Motor neuron (in vitro differentiated cells): ENCODE measurements around the gene FMN1. TPM values are rescaled to one million over a fixed set of nuclear protein-coding genes. Genes with fewer than 3 reads are reported as not detected.

ENCODE experiments used
- ATAC-seq, 8 experiments: fragments of 200-7000 bp; cut with Tn5 transposase; replicated peaks in 6 of 8; 2 replicates each; pipeline ENCODE4 v1.8.0; 2021; ENCODE audit warnings: mild to moderate bottlenecking in 8 of 8, moderate library complexity in 8 of 8
- H3K27ac ChIP-seq, 2 donors: fragments of 250-450 bp; sonication (Bioruptor Pico); 2 replicates each; pipeline ENCODE4 v1.9.0; 2021; ENCODE audit warnings: antibody characterized with exemption in 2 of 2, mild to moderate bottlenecking in 2 of 2, moderate library complexity in 1 of 2
- H3K4me1 ChIP-seq, 2 donors: fragments of 250-450 bp; sonication (Bioruptor Pico); replicated peaks in 1 of 2; 2 replicates each; pipeline ENCODE4 v1.6.1; 2021; ENCODE audit warnings: antibody characterized with exemption in 2 of 2, mild to moderate bottlenecking in 2 of 2, moderate library complexity in 1 of 2
- H3K4me3 ChIP-seq, 5 donors: fragments of 250-450 bp; sonication (Bioruptor Pico); 2 replicates each; pipeline ENCODE4 v1.9.0; 2021; ENCODE audit warnings: antibody characterized with exemption in 5 of 5, mild to moderate bottlenecking in 5 of 5, moderate library complexity in 4 of 5
- WGBS, 10 experiments: fragments of 450-650 bp; shearing (Covaris generic); methylation state at CpG; one replicate each; pipeline ENCODE4 v1.0.0; 2022; 5-methylcytosine and 5-hydroxymethylcytosine counted together
- in situ Hi-C, 9 experiments: fragments of 400-800 bp; cut with MboI; loops; one replicate each; pipeline ENCODE4 v1.15.0; 2021; ENCODE audit warnings: low sequenced_read_pairs in 9 of 9, low pct_unique_long_range_greater_than_20kb in 2 of 9; ENCODE audit not compliant: unreplicated experiment in 9 of 9
- total RNA-seq, 8 experiments: library from RNA; unstranded; fragments of 300-600 nt; gene quantifications; 2 replicates each; pipeline versions ENCODE4 v1.2.3 to v1.2.4, GENCODE V29; 2022

FMN1 gene
- total RNA-seq, 8 experiments from 2014 or later = 0.27 to 4.2 (median 2.0) TPM

DNA sequence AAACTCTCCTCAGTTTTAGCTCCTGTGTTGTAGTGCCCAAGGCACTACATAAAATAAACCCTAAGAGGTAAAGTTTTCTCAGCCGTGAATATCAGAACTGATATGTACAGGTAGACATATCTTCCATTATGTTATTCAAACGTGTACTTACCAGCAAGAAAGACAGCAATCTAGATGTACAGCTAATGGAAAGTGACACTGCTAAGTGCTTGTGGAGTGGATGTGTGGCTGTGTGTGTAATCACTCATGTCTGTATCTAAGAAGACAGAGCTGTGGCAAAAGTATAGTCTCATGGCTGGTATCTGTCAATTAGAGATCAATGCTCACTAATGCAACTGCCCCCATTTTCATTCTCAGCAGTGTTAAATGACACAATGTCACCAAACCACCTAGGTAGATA lies 101.3 kb downstream of the FMN1 start:
- WGBS, 10 experiments = 60 to 100% (median 90%) methylated on average over 2 of the region's 2 CpGs; no CpG with 5 or more reads in 3 of the 10 experiments
- Histone ChIP-seq H3K27ac (no peak overlapping the region), H3K4me3 (no peak overlapping the region), H3K4me1 (no peaks in the 10 kb centered on the region)
- no peak for ATAC-seq
- in situ Hi-C loops = loop anchor here in 3 of 9 experiments (25.0 kb wide), 3 partner anchors 119 to 619 kb away; no protein-coding TSS in a partner anchor

DNA sequence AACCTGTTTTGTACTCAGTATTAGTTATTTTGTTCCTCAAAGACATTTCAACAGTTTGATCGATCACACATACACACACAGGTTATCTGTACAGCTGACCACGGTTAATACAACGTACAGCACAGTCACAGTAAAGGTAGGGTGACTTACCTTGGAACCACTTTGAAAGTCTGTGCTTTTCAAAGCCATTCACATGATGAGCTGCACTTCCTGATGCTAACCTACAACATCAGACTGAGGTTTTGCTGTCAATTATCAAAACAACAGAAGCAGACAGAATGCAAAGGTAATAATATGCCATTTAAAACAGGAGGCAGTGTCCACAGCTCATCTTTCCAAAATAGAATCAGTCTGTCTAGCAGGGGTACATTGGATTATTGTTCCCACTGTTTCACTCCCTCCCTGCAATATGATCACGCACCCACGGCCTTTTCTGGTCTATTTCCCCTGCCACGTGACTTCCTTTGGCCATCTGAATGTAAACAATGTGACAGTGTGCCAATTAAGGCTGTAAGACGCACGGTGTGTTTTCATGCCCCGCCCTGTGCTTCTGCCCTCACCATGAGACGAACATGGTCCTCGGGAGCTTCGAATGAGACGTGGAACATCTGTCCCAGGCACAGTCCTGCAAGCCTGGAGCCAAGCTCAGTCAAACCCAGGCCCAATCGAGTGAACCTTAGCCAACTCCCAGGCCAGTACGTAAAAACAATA lies 102.4 kb downstream of the FMN1 start:
- no peak overlapping the region for H3K27ac ChIP-seq
- no peak for ATAC-seq
- WGBS, 10 experiments = 71 to 100% (median 90%) methylated on average over 1 to 11 of the region's 15 CpGs
- H3K4me1 ChIP-seq = no peaks in the 10 kb centered on the region
- no peak overlapping the region for H3K4me3 ChIP-seq
- in situ Hi-C loops = loop anchor here in 3 of 9 experiments (25.0 kb wide), 3 partner anchors 120 to 620 kb away; no protein-coding TSS in a partner anchor

DNA sequence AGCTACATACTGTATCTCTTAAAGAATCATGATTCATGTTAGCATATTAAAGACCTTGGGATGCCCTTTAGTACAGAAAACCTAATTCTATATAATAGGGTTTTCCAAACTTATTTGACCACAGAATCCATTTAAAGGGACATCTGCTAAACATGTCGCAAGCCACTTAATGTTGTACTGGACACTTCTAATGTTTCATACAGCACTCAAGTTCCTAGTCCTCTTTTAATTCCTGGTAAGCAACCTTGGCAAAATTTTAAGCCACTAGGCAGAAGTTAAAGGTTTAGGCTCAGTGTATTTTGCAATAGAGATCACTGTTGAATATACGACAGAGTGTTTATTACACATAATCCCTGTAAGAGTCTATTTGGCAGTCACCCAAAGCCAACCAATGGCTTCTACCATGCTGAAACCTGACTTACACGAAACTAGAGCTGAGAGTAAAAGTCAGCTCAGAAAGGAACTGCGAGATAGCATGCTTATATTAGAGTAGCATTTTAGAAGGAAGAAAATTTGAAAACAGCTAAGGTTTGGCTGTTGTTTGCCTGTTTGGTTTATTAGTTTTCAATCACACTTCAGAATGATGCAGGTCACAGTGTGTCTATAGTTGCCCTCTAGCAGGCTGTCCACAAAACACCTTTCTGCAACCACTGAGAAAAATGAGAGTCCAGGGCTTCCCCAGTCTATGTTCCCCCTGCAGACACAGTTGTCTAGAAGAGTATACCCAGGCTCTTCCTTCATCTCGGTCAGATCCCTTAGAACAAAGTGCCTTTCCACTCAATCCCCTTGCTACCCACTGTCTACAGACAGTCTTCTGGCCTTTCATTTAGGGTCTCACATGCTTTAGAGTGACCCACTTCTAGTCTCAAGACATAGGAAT lies 104.4 kb downstream of the FMN1 start:
- in situ Hi-C loops = loop anchor here in 4 of 9 experiments (10.0 to 25.0 kb wide), 5 partner anchors 45 to 622 kb away; no protein-coding TSS in a partner anchor
- 24 to 100% (median 91%) methylated on average over 1 to 5 of the region's 5 CpGs; no CpG with 5 or more reads in 1 of the 10 experiments for WGBS, 10 experiments
- peak in 1 of 8 experiments; percentile 45 for ATAC-seq
- no peak overlapping the region for H3K4me3 ChIP-seq
- no peak overlapping the region for H3K27ac ChIP-seq
- no peaks in the 10 kb centered on the region for H3K4me1 ChIP-seq

DNA sequence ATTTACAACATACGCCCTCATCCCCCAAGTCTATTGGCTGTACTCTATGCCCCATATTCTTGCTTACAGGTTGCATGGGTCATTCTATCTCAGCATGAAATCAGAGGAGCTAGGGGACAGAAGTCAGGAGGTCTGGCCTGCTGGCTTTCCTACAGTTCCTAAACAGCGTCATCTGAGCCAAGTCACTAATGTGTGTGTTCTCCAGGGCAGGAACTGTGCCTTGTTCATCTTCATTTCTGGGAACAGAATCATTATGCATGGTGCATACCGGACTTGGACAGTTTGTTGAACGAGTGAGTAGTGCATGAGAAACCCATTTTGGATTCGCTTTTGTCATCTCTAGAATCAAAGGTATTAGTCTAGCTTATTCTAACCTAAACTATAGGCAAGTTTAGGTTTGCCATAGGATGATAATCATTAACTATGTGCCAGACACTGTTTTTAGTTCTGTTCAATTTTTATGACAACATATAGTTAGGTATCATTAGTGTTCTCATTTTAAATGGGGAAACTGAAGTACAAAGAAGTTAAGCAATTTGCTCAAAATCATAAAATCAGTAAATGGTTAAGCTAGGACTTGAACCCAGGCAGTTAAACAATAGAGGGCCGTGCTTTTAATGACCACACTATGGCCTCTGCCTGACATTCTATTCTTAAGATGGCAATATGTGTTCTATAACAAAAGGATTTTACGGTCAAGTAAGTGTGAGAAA lies 105.2 kb downstream of the FMN1 start:
- Histone ChIP-seq H3K4me3 (no peak overlapping the region), H3K4me1 (no peaks in the 10 kb centered on the region), H3K27ac (no peak overlapping the region)
- peak in 2 of 8 experiments; percentile 59 to 86 for ATAC-seq
- WGBS, 10 experiments = 69 to 100% (median 80%) methylated on average over 1 to 6 of the region's 7 CpGs
- in situ Hi-C loops = loop anchor here in 4 of 9 experiments (10.0 to 25.0 kb wide), 5 partner anchors 45 to 623 kb away; no protein-coding TSS in a partner anchor

DNA sequence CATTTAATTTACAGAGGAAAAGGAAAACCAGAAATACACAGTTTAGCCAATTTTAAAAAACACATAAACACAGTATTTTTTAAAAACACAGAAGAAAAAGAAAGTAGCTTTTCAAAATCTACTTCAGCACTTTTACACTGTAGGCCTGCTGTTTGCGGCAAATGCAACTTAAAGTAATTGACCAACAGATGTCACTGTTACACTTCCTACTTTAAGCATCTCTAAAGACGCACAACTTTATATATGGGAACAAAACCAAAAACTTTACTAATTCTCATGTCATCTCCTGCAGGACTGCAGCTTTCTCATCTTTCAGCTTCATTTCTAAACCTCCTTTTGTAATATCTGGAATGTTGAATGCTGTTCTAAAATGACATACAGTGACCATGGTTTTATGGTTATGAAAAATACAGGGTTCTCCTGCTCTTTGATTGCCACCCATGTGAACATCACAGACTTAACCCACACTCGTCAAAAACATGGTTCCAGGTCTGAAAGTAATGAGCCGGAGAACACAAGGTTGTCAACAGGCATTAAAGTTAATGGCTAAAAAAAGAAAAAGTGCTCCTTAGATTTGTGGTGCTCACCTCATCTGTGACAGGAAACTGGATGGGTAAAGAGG lies 107.9 kb downstream of the FMN1 start:
- Histone ChIP-seq H3K27ac (no peak overlapping the region), H3K4me1 (peaks cover 15 to 18% of the 10 kb centered on the region in 2 donors), H3K4me3 (no peak overlapping the region)
- in situ Hi-C loops = loop anchor here in 4 of 9 experiments (10.0 to 25.0 kb wide), 5 partner anchors 48 to 626 kb away; no protein-coding TSS in a partner anchor
- 0 to 86% (median 41%) methylated on average over 2 to 4 of the region's 4 CpGs for WGBS, 10 experiments
- ATAC-seq = peak in 4 of 8 experiments; percentile 48 to 66 (median 57)

DNA sequence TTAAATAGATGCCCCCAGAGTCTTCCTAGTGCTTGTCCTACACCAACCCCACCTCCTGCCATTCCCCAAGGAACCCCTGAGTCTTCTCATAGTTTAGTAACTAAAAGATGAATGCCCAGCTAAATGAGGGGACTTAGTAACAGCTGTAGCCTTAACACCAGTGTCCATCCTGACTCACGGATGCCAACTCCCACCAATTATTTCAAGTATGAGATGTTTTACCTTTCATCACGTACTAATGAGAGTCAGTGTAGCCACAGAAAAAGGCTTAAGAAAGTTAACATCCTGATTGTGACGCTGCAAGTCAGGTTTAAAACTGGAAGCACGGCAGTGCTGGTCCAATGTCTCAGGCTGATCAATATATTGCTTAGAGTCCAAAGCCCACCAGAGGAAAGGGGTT lies 109.9 kb downstream of the FMN1 start:
- 70 to 100% (median 90%) methylated on average over 1 to 4 of the region's 4 CpGs for WGBS, 10 experiments
- in situ Hi-C loops = loop anchor here in 4 of 9 experiments (10.0 to 25.0 kb wide), 5 partner anchors 50 to 628 kb away; no protein-coding TSS in a partner anchor

DNA sequence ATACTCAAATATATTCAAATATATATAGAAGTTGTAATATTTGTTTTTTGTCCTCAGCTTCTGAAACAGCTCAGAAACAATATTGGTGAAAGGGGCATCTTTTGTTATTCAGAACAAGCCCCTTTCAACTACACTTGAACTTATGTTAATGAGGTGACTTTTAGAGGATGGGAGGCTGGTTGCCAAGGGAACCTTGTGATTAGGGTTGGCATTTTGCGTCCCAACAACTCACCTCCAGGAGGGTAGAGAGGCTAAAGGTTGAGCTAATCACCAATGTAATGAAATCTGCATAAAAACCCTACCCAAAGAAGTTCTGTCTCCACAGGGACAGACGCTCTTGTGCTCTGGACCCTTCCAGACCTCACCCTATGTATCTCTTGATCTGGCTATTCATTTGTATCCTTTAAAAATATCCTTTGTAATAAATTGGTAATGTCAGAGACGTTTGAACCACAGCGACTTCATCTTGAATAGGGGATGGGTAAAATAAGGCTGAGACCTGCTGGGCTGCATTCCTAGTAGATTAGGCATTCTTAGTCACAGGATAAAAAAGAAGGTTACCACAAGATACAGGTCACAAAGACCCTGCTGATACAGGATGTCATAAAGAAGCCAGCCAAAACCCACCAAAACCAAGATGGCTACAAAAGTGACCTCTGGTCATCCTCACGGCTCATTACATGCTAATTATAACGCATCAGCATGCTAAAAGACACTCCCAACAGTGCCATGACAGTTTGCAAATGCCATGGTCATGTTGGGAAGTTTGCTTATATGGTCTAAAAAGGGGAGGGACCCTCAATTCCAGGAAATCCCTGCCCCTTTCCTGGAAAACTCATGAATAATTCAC lies 111.1 kb downstream of the FMN1 start:
- peak in 5 of 8 experiments; percentile 10 to 90 (median 27) for ATAC-seq
- H3K4me3 ChIP-seq = no peak overlapping the region

More for the DNA sequence above, 109.9 kb downstream of the FMN1 start:
- Histone ChIP-seq H3K4me1 (peaks cover 18 to 27% of the 10 kb centered on the region in 2 donors), H3K27ac (no peak overlapping the region), H3K4me3 (no peak overlapping the region)
- ATAC-seq = no peak

DNA sequence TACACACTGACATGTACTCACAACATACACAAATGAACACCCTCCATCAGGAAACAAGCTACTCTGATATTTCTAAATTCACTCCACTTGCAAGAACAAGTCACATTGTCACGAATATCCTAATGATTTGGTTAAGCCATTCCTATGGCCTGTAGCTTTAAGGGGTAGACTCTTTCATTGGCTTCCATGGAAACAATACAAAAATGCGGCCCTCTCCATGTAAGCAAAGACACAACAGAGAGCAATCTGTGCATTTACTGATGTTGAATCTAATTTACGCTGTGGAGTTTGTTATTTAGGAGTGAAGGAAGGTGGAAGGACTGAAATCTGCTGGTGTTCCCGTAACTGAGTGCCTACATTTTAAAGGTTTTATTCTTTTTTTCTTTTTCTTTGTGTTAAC lies 114.5 kb downstream of the FMN1 start:
- peak in 7 of 8 experiments; percentile 22 to 98 (median 82) for ATAC-seq
- in situ Hi-C loops = loop anchor here in 4 of 9 experiments (10.0 to 25.0 kb wide), 5 partner anchors 55 to 632 kb away; no protein-coding TSS in a partner anchor
- H3K27ac ChIP-seq = peak overlapping the region in 1 of 2 donors; percentile 14
- 0 to 84% (median 17%) methylated on average over 2 to 4 of the region's 4 CpGs; no CpG with 5 or more reads in 1 of the 10 experiments for WGBS, 10 experiments
- H3K4me1 ChIP-seq = peaks cover 19 to 27% of the 10 kb centered on the region in 2 donors
- no peak overlapping the region for H3K4me3 ChIP-seq

More for the DNA sequence above, 111.1 kb downstream of the FMN1 start:
- Histone ChIP-seq H3K27ac (no peak overlapping the region), H3K4me1 (peaks cover 19 to 27% of the 10 kb centered on the region in 2 donors)
- WGBS, 10 experiments = 3 to 52% (median 27%) methylated on average over 1 to 6 of the region's 6 CpGs
- in situ Hi-C loops = loop anchor here in 4 of 9 experiments (10.0 to 25.0 kb wide), 5 partner anchors 51 to 629 kb away; no protein-coding TSS in a partner anchor

DNA sequence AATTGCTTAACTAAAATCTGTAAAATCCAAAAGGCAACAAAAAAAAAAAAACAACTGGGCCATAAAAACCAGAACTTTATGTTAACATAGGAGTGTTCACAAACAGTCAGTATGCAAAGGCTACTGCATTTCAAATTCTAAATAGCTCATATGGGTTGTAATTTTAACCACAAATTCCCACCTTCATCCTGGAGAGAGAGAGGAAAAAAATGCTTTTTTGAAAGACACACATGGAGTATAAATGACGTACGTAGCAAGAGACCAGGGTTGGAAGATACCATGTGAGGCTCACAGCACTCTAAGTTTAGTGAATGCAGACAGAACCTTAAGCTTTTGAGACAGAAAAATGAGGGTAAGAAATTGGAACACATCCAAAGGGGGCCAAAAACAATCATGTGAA lies 115.9 kb downstream of the FMN1 start:
- H3K4me3 ChIP-seq = no peak overlapping the region
- peak in 3 of 8 experiments; percentile 68 to 77 (median 74) for ATAC-seq
- in situ Hi-C loops = loop anchor here in 3 of 9 experiments (25.0 kb wide), 3 partner anchors 134 to 634 kb away; no protein-coding TSS in a partner anchor
- 5 to 96% (median 79%) methylated on average over 1 to 2 of the region's 2 CpGs; no CpG with 5 or more reads in 1 of the 10 experiments for WGBS, 10 experiments
- H3K4me1 ChIP-seq = peaks cover 16 to 24% of the 10 kb centered on the region in 2 donors
- H3K27ac ChIP-seq = no peak overlapping the region

DNA sequence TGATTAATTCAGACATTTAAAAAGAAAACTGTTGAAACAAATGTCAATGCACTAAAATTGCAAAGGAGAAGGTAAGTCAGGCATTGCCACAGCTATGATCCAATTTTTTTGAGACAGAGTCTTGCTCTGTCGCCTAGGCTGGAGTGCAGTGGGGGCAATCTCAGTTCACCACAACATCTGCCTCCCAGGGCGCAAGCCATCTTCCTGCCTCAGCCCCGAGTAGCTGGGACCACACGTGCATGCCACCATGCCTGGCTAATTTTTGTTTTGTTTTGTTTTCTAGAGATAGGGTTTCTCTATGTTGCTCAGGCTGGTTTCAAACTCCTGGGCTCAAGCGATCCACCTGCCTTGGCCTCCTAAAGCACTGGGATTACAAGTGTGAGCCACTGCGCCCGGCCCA lies 117.6 kb downstream of the FMN1 start:
- WGBS, 10 experiments = 40 to 94% (median 81%) methylated on average over 1 to 7 of the region's 7 CpGs; no CpG with 5 or more reads in 2 of the 10 experiments
- H3K27ac ChIP-seq = no peak overlapping the region
- no peak for ATAC-seq
- H3K4me1 ChIP-seq = peaks cover 4 to 9% of the 10 kb centered on the region in 2 donors
- no peak overlapping the region for H3K4me3 ChIP-seq
- in situ Hi-C loops = loop anchor here in 3 of 9 experiments (25.0 kb wide), 3 partner anchors 135 to 635 kb away; no protein-coding TSS in a partner anchor

DNA sequence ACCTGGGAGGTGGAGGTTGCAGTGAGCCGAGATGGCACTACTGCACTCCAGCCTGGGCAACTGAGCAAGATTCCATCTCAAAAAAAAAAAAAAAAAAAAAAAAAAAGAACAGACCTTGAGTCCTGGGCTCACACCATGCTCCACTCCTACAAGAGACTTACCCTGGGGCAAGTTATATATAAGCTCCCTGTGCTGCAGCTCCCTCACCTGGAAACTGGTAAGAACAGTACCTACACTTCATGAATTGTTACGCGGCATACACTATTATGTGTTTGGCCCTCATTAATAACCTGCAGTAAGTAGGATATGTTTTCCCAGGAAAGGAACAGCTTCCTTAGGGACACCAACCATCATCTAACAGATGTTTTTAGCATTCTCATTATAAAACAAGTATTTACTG lies 119.6 kb downstream of the FMN1 start:
- in situ Hi-C loops = loop anchor here in 3 of 9 experiments (25.0 kb wide), 3 partner anchors 137 to 637 kb away; no protein-coding TSS in a partner anchor
- no peak overlapping the region for H3K27ac ChIP-seq
- 60 to 100% (median 87%) methylated on average over 1 to 2 of the region's 3 CpGs; no CpG with 5 or more reads in 7 of the 10 experiments for WGBS, 10 experiments
- no peak overlapping the region for H3K4me3 ChIP-seq
- peaks cover 2 to 4% of the 10 kb centered on the region in 2 donors for H3K4me1 ChIP-seq
- ATAC-seq = peak in 1 of 8 experiments; percentile 47
